NCI-H1417 treated with DMSO at 0.1 percent for 48 hours (cell line): ENCODE measurements around the gene ANXA9.

Experiments used
- DNase-seq: peaks from one replicate; lab custom pipeline; 2025; lab: John Stamatoyannopoulos, UW

The ANXA9 gene

DNA sequence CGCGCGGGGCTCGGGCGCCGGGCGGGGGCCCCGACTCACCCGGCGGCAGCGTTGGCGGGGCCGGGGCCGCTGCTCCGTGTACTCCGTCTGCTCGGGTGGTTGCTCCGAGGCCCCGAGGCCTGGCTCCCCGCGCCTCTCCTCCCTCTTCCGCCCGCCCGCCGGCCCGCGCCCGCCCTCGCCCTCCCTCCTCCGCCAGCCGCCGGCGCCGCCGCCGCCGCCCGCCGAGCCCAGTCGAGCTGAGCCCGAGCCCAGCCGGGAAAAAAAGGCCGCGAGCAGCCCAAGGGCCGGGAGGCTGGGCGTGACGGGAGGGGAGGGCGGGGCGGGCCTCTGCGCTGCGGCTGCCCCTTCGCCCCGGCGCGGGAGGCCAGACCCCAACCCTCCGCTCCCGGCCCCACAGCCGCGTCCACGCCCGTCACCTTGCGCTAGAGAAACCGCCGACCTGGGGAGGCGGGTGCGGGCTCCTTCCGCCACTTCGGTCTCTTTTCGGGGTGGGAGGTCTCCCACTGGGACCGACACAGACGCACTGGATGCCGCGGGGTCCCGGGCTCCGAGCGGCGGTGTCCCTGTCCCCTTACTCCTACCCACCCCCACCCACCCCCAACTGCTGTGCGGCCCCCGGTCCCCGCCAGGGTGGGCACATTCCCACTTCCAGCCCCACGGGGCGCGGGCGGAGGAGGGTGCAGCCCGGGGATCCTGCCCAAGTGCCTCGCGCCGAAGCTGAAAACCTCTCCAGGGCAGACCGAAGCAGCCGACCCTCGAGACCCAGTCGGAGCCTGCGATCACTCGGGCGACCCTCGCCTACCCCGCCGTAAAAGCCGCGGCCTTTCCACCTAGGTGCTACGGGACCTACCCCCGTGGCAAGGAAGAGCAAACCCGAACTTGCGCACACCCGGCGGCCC, 7.3 kb upstream of the ANXA9 start, which contains the start of gene CERS2:
Gene CERS2 (minus strand): TSS at position 256 of the 899 bp plus-strand sequence. CDS start 5,745 bp downstream, outside the sequence.
- no peak for DNase-seq

DNA sequence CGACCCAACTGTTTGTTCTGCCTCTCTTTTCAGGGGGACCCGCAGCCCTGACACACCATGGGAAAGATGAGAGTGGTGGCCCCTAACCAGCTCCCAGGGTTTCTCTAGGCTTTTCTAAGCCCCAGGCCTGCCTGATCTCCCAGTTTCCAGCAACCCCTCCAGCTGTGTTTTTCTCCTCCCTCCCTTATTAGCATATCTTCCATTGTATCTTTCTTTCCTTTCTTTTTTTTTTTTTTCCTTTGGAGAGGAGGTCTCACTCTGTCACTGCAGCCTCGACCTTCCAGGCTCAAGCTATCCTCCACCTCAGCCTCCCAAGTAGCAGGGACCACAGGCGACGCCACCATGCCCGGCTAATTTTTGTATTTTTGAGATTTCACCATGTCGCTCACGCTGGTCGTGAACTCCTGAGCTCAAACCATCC, 5.7 kb upstream of the ANXA9 start:
- DNase-seq, result no peak

DNA sequence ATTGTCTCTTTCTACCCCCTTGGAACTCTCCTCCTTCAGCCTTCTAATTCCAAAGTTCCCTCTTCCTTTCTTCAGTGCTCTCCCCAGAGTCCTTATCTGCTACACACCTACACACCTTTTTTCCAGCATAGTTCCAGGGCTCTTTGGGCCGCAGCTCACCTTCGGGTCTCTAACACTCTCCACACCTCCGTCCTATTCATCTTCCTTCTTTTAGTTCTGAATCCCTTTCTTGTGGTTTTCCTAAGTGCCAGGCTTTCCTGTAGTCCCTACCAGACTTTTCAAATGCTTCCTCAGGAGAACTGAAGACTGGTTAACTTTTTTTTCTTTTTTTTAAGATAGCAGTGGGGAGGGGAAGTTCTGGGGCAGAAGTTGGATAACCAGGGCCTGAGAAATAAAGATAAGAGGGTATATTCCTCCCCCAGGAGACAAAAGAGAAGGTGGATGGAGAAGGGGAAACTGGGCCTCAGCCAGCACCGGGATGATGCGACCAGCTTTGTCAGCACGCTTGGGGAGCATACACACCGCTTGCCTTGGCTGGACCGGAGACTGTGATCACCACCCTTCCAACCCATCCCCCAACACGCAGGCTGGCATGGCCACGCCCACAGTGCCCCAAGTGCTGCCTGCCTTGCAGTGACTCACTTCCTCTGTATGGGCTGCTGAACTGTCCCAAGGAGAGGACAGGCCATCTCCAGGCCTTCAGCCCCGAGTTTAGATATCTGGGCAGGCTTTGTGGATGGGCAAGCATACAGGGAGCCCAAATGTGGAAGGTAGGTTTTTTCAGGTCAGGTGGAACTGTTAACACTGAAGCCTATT, 5.0 kb upstream of the ANXA9 start:
- no peak for DNase-seq

DNA sequence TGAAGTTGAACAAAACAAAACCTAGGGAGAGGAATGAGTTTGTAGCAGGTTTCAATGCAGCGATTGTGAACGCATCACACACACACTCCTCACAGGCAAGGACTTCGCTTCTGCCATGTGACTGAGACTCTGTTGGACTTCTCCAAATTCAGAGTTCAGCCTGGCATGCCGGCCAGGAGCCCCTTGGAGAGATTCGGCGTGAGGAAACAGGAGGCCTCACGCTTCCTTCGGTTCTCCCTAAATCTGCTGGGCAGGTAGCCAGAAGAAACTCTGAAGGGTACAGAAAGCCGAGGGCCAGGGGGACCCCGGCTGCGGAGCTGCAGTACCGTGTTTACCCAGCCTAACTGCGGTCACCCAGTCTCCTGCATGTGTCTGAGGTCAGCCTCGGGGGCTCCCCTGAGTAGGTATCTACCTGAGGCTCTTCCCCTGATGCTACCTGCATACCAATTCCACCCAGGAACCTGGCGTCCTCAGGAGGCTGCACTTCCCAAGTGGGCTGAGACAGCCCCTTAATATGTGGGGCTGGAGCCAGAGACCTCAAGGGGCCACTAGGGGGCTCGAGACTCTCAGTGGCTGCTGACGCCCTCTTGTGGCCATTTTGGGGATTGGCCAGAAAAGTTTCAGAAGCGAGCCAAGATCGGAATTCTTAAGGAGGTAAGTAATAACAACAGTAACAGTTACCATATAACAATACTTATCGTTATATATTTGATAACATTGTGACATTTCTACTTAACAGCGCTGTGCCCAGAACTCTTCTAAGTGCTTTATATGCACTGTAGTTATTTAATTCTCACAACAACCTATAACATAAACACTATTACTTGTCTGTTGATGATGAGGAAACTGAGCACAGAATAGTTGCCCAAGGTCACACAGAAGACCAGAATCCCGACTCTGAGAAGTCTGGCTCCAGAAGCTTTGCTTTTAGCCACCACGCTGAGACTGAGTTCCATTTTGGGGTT, 2.7 kb upstream of the ANXA9 start:
- DNase-seq, result peak; percentile 36

DNA sequence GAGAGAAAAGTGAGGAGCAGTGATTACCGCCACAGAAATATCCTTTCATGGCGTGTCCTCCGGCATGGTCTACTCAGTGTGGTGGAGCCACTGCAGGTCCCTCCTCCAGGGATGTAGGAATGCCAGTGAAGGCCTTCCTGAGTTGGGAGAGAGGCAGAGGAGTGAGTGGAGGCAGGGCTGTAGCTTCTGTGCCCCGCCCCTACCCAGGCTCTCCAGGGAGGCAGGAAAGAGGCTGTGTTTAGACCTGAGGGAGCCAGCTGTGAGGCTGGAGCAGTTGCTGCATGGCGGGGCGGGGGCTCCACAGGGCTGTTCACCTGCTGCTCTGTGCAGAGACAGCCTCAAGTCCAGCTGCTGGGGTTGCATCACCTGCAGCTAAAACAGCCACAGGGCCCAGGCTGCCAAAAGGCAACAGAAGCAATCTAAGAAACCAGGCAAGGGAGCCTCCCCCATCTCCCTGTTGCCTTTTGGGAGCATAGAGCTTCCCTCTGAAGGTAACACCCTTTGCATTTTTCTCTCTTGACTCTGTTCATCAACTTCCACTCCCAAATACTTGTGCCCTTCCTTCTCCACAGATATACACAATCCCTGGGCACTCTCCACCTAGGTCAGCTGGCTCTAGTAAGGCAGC, 801 bp upstream of the ANXA9 start:
- peak; percentile 70 for DNase-seq

DNA sequence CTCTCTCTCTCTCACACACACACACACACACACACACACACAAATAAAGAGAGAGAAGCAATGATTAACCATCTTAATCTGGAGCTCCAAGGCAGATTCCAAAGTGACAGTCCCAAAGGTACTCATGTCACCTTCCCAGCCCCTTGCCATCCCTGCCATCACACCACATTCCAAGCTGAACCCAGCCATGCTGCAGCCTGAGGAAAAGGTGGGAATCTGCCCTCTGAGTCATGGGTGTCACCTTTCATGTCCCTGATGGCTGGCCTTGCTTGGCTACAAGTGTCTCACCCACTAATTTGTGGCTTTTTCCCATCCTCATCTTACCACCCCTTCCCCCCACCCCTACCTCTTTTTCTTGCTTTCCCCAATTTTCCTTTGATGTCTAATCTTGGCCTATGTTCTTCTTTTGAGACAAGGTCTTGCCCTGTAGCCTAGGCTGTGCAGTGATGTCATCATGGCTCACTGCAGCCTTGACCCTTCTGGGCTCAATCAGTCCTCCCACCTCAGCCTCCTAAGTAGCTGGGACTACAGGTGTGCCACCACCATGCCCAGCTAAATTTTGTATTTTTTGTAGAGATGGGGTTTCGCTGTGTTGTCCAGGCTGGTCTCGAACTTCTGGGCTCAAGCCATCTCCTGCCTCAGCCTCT, 3.2 kb downstream of the ANXA9 start:
- DNase-seq, result no peak

DNA sequence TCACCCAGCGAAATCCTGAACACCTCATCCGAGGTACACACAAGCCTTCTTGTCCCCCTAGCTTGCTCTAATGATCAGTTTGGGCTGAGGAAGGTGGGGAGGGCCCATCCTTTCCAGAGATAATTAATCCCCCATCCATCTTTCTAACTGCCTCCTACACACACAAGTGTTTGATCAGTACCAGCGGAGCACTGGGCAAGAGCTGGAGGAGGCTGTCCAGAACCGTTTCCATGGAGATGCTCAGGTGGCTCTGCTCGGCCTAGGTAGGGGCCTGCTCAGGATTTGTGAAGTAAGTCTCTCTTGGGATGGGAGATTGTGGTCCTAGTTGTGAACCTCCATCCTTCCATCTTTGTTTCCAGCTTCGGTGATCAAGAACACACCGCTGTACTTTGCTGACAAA, 5.8 kb downstream of the ANXA9 start:
- DNase-seq, result peak; percentile 19

DNA sequence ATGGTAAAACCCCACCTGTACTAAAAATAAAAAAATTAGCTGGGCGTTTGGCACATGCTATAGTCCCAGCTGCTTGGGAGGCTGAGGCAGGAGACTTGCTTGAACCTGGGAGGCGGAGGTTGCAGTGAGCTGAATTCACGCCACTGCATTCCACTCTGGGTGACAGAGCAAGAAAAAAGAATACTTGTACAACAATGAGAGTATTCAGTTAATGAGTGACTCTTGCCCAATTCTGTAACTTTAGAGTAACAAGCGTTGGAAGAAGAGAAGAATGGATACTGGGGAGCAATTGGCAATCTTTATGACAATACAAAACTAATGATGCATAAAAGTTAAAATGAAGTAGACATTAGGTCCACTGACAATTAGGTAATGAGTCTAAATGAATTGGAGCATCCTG, 10.5 kb downstream of the ANXA9 start:
- DNase-seq, result no peak

DNA sequence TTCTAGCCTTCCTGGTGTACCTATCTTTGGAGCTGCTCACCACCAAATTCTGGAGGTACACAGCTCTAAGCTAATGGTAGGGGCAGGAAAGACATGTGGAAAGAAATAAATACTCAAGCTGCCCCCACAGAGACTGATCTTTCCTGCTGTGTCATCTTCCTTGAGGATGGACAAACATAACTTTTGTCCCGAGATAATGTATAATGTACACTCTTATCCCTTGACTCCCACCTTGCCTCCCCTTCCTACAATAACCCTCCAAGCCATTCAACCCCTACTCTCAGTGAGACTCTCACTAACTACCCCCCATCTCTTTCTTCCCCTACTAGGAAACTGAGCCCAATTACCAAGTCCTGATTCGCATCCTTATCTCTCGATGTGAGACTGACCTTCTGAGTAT, 12.2 kb downstream of the ANXA9 start:
- no peak for DNase-seq

DNA sequence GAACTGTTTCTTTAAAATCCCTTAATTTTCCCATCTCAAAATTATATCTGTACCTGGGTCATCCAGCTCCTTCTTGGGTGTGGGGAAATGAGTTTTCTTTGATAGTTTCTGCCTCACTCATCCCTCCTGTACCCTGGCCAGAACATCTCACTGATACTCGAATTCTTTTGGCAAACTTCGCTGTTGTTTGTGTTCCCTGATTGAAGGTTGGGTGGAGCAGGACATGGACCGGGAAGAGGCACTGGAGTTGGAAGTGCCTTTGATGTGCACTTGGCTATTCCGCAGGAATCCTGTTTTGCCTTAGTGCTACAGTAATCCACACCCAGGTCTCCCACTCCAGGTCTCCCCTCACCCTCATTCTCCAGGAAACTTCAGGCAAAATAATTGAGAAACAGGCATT, 13.4 kb downstream of the ANXA9 start:
- no peak for DNase-seq

DNA sequence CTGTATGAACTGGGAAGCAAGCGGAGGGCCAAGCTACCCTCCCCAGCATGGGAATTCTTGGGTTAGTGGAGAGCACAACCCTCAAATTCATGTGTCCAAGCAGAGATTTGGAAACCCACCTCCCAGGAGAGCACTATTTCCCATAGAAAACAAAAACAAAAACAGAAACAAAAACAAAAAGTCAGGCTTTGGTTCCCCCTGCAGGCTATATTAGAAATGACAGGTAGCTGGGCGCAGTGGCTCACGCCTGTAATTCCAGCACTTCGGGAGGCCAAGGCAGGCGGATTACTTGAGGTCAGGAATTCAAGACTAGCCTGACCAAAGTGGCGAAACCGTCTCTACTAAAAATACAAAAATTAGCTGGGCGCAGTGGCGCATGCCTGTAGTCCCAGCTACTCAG, 13.8 kb downstream of the ANXA9 start:
- DNase-seq, result no peak

DNA sequence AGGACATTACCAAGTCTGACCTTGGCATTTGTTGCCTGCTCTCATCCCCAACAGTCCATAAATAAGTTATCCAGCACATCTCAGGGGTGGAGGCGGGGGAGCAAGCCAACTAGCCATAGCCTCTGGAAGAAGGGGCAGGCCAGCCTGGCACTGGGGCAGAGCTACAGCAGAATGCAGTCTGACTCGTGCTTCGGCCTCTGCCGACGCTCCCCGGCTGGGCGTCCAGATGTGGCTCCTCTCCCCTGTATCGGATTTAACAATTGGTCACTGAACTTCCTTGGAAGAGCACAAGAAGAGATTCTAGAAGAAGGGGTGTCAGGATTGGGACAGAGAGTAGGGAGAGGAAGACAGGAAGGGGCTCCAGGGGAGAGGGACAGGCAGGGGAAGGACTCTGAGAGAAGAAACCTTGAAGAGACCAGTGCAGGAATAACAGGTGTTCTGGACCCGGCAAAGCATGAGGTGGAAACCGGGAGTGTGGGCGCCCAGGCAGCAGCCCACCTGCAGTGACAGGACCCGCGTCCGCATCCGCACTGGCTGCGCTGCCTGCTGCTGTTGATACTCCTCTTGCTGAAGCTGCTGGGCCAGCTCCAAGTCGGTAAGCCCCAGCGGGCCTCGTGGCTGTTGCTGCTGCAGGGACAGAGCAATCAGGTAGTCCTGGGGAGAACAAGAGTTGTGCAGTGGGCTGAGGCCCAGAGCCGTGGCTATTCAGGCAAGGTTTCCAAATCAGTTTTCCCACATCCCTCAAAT, 15.2 kb downstream of the ANXA9 start:
- DNase-seq, result no peak

DNA sequence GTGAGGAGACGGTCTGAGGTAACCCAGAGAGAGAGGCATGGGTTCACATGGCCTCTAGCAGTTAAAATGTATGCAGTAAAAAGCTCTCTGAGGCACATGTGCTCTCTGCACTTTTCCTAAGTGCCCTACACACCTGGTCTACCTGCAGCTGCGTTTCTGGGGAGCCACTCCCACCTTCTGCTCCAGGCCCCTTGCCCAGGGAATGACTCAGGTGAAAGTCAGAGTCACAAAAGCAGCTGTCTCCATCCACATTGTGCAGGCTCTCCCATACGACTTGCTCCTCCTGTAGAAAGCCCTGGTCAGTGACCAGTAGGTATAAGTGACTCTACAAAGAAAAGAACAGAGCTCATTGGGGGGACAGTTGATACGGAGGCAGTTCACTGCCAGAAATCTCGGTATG, 15.9 kb downstream of the ANXA9 start:
- DNase-seq, result no peak

DNA sequence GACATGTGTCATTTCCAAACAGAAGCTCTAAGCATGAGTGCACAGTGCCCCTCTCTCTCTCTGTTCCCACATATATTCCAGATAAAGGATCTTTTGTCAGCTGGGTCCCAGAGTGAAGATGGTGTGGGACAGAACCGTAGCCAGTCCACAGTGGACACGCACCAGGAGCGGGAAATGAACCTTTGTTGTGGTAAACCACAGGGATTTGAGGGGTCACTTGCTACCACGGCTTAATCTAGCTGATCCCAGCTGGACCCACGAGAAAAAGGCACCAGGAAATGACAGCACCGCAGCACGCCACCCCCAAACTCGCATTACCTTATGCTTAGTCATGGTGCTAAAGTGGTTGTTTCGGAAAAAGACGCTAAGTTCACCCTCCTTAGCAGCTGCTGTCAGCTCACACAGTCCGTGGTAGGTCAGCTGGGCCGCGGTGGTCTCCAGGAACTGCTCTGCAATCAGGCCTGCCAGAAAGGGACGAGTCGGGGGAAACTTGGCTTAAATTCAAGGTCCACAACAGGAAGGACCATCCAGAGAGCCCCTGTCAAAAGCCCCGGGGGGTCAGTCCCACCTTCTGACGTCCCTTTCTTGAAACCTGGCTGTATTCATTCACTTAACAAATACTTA, 17.1 kb downstream of the ANXA9 start:
- no peak for DNase-seq

DNA sequence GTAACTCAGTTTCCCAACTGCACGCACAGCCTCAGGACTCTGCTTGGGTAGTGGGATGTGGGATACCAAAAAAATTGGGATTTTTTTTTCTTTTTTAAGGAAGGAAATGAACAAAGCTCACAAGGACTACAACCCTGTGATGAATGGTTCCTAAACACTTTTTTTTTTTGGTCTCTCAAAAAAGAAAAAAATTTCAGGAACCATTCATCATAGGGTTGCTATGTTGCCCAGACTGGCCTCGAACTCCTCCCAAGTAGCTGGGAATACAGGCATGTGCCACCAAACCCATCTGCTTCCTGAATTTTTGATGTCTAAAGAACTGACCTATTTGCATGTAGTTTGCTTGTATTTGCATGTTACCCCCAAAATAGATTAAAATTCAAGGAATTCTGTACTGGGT, 17.8 kb downstream of the ANXA9 start:
- DNase-seq, result no peak

DNA sequence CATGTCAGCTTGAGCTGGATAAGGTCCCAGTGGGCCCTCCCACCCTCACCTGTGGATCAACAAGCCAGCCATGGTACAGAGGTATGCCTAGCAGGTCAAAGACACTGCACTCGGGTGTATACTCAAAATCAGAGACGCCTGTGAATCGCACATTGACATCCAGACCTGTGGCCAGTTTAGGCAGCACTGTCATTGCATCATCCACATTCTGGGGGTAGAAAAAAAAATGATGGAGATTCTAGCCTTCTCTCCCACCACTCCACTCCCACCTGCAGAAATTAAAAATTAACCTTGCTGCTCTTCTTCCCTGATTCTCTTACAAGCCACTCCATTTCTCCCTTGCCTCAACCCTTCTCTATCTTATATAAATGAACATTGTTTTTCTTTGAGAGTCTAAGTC, 18.3 kb downstream of the ANXA9 start:
- no peak for DNase-seq

DNA sequence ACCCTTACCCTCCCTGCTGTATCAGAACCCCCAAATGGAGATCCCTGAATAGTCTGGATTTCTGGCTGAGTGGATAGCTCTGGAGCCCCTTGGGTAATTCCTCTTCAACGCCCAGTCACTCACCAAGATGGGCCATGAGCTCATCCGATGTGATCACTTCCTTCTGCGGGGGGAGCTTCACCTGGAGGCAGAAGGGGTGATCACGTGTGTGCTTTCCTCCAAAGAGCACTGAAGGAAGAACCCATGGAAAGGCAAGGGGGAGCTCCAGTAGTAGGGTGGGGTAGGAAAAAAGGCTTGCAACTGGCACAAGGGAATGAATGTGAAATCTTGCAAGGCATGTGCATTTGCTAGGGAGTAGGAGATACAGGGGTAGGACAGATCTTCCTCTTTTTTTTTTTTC, 19.5 kb downstream of the ANXA9 start:
- DNase-seq, result no peak

DNA sequence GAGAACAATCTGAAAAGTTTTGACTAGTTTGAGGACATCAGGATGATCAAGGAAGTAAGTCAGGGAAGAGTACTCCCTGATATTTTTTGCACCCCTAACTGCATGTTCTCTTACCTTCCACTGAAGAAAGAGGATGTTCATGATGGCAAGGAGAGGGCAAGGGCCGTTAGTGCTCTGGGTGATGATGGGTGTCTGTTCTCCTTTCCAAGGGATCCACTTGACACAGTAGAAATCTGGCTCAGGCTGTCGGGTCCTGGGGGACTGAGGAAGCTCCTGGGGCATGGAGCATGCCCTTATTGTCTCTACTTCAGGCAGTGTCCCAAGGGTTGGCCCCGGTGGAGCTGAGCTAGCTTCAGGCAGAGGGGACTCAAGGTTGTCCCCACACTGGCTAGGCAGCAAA, 20.0 kb downstream of the ANXA9 start:
- DNase-seq, result no peak

DNA sequence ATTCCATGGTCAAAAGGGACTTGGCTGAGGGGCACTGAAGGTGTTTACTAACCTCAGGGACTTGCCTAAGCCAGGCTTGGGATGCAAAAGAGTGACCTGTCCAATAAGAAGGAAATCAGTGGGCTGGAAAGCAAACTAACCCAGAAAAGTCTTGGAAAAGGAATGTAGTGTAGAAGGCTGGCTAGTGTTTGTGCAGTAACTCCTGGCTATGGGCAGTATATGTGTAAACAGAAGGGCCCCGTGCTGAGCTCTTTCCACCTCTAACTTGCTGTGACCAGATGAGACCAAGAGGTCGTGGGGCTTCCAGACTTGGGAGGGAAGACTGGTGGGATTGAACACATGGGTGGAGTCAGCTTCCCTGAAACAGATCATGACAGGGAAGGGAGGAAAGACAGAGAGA, 20.5 kb downstream of the ANXA9 start:
- no peak for DNase-seq

DNA sequence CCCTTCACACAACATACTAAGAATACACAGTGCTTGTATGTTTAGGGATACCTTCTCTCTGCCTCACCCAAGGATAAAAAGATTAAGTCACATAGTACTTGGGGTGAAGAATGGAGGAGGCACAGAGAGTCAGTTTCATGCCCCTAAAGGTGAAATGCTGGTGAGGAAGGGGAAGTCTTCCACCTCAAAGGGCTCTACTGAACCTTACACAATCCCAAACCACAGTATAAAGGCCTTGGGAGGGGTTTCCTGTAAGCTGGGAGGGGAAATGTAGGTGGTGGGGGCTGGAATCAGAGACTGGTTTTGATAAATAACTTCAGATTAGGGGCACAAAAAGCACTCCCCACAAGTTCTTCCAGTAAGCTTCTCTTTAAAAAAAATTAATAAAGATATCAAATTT, 21.1 kb downstream of the ANXA9 start:
- DNase-seq, result no peak
